Memory B cell (primary cell): ENCODE results near the gene FSIP1.

Source experiments
- ATAC-seq: fragments of 150-1000 bp; cut with Tn5 transposase; 2 replicates; pipeline ENCODE4 v1.10.0; 2021; ENCODE audit warnings: low read depth, mild to moderate bottlenecking, moderate library complexity
- DNase-seq, 2 donors: peaks; one replicate each; pipeline ENCODE4 v3.0.0; 2022; ENCODE audit warnings: low spot score in 2 of 2
- H3K27ac Mint-ChIP-seq: one replicate; pipeline ENCODE4 v1.8.0; 2022; ENCODE audit warnings: mild to moderate bottlenecking, moderate library complexity, mixed read lengths
- H3K27me3 Mint-ChIP-seq: one replicate; pipeline ENCODE4 v1.8.0; 2022; ENCODE audit warnings: mixed read lengths
- H3K36me3 Mint-ChIP-seq: one replicate; pipeline ENCODE4 v1.8.0; 2022; ENCODE audit warnings: mild to moderate bottlenecking, mixed read lengths
- H3K4me1 Mint-ChIP-seq: one replicate; pipeline ENCODE4 v1.8.0; 2022; ENCODE audit warnings: mixed read lengths
- H3K4me3 Mint-ChIP-seq: one replicate; pipeline ENCODE4 v1.8.0; 2022; ENCODE audit warnings: mild to moderate bottlenecking, moderate library complexity, mixed read lengths
- H3K9me3 Mint-ChIP-seq: one replicate; pipeline ENCODE4 v1.8.0; 2022; ENCODE audit warnings: mixed read lengths

Gene FSIP1

DNA sequence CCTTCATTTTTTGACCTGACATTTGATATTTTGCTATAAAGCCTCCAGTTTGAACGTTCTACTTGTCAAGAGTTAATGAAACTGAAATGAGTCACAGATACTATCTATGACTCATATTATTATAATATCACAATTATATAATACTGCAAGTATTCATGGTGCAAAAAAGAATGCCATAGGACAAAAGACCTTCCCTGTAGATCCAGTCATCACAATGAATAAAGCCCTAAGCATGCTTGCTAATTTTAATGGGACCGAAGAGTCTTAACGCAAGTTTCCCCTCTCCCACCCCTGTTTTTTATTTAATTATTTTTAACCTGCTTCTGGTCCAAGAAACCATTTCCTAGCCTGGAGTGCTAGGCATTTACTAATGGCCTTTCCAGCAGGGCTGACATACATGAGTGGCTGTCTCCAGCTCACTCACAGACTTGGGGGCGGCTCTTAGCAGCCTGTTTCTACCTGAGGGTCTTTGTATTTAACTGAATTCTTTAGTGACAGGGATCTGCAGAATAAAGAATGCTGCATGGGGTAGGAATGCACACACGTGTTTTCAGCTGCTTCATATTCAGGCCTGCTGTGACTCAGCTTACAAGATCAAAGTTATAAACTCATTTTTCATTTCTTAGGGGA, 140.5 kb downstream of the FSIP1 start:
- H3K27ac Mint-ChIP-seq: no peak overlapping the region
- no peaks in the 10 kb centered on the region for H3K36me3 Mint-ChIP-seq
- ATAC-seq (no peak), DNase-seq (no peak)
- no peak overlapping the region for H3K4me3 Mint-ChIP-seq
- no peaks in the 10 kb centered on the region for H3K4me1 Mint-ChIP-seq
- H3K27me3 Mint-ChIP-seq: peaks cover 6% of the 10 kb centered on the region
- H3K9me3 Mint-ChIP-seq: no peaks in the 10 kb centered on the region

- H3K4me3 Mint-ChIP-seq: no peak overlapping the region
- H3K27me3 Mint-ChIP-seq: peaks cover 8% of the 10 kb centered on the region
- no peaks in the 10 kb centered on the region for H3K4me1 Mint-ChIP-seq
- no peaks in the 10 kb centered on the region for H3K9me3 Mint-ChIP-seq
- H3K27ac Mint-ChIP-seq: no peak overlapping the region
- ATAC-seq (no peak), DNase-seq (no peak)
- no peaks in the 10 kb centered on the region for H3K36me3 Mint-ChIP-seq
Measured at GRCh38 chr15:39641191-39641889, 141.3 kb downstream of the FSIP1 start.

- Mint-ChIP-seq H3K4me1 (no peaks in the 10 kb centered on the region), H3K9me3 (no peaks in the 10 kb centered on the region), H3K36me3 (no peaks in the 10 kb centered on the region), H3K27ac (no peak overlapping the region), H3K27me3 (peaks cover 10% of the 10 kb centered on the region), H3K4me3 (no peak overlapping the region)
- no peak for DNase-seq
- no peak for ATAC-seq
Measured at GRCh38 chr15:39640665-39641064, 142.0 kb downstream of the FSIP1 start.

DNA sequence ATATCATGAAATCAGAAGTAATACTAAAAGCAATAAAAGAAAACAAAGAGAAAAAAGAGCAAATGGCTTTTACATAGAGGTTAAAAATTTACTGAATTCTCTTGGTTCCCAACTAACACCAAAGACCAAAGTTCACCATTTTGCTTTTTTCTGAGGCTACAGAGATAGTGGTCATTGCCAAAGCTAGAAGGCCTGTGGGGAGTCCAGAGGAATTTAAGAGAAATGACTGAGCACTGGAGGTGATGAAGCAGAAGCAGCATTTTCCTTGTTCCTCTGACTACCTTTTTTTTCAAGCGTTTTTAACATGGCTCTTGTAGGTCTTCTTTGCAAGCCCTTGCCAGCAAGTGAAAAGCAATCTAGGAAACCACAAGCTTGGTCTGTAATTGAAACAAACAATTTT, 143.6 kb downstream of the FSIP1 start:
- DNase-seq (no peak), ATAC-seq (no peak)
- H3K27me3 Mint-ChIP-seq: peaks cover 12% of the 10 kb centered on the region
- no peaks in the 10 kb centered on the region for H3K4me1 Mint-ChIP-seq
- no peak overlapping the region for H3K27ac Mint-ChIP-seq
- H3K4me3 Mint-ChIP-seq: no peak overlapping the region
- H3K9me3 Mint-ChIP-seq: no peaks in the 10 kb centered on the region
- no peaks in the 10 kb centered on the region for H3K36me3 Mint-ChIP-seq

GRCh38 chr15:39638041-39638440, 144.6 kb downstream of the FSIP1 start:
- no peak overlapping the region for H3K27ac Mint-ChIP-seq
- H3K9me3 Mint-ChIP-seq: no peaks in the 10 kb centered on the region
- H3K36me3 Mint-ChIP-seq: no peaks in the 10 kb centered on the region
- H3K27me3 Mint-ChIP-seq: peaks cover 14% of the 10 kb centered on the region
- no peak overlapping the region for H3K4me3 Mint-ChIP-seq
- no peaks in the 10 kb centered on the region for H3K4me1 Mint-ChIP-seq
- DNase-seq (no peak), ATAC-seq (no peak)

DNA sequence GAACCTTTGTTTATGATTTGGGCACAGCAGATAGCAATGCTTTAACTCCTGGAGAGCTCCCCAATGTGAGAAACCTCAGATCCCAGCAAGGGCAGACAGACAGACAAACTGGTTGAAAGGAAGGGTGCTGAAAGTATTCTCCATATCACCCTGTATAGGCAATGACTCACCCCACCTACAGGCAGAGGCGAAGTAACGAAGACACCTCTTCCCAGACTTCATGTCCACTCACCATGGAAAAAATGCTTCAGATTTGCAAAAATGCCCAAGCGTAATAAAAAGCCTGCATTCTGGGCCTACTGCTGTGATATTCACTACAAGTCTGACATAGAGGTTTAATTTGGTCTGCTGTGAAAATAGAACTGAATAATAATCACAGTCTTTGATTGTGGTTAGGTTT, 151.3 kb downstream of the FSIP1 start:
- peaks cover 6% of the 10 kb centered on the region for H3K27me3 Mint-ChIP-seq
- no peaks in the 10 kb centered on the region for H3K36me3 Mint-ChIP-seq
- no peak overlapping the region for H3K4me3 Mint-ChIP-seq
- no peak overlapping the region for H3K27ac Mint-ChIP-seq
- DNase-seq: no peak
- no peaks in the 10 kb centered on the region for H3K9me3 Mint-ChIP-seq
- ATAC-seq: no peak
- peaks cover 4% of the 10 kb centered on the region for H3K4me1 Mint-ChIP-seq

DNA sequence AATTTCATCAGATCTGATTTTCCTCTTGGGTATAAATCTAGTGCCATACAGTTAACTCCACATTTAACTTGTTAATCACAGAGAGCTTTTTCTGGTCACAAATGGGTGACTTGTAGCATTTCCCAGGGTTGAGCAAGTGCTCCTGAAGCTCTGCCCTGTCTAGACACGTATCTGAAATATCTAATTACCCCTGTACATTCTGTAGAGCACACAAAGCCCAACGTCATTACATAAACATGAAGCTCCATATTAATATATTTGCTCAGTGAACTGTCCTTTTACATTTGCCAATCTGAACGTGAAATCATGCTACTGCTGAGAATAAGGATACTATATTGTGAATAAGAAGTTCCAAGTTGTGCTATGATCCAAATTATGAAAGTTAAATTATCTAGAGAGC, 152.7 kb downstream of the FSIP1 start:
- H3K9me3 Mint-ChIP-seq: no peaks in the 10 kb centered on the region
- no peaks in the 10 kb centered on the region for H3K36me3 Mint-ChIP-seq
- DNase-seq (no peak), ATAC-seq (no peak)
- H3K4me3 Mint-ChIP-seq: no peak overlapping the region
- H3K4me1 Mint-ChIP-seq: peaks cover 4% of the 10 kb centered on the region
- no peak overlapping the region for H3K27ac Mint-ChIP-seq
- peaks cover 4% of the 10 kb centered on the region for H3K27me3 Mint-ChIP-seq

- no peak overlapping the region for H3K27ac Mint-ChIP-seq
- peaks cover 4% of the 10 kb centered on the region for H3K4me1 Mint-ChIP-seq
- no peaks in the 10 kb centered on the region for H3K36me3 Mint-ChIP-seq
- no peaks in the 10 kb centered on the region for H3K9me3 Mint-ChIP-seq
- ATAC-seq (no peak), DNase-seq (no peak)
- H3K27me3 Mint-ChIP-seq: peaks cover 4% of the 10 kb centered on the region
- H3K4me3 Mint-ChIP-seq: no peak overlapping the region
Measured at GRCh38 chr15:39629371-39629770, 153.3 kb downstream of the FSIP1 start.

- DNase-seq (no peak), ATAC-seq (no peak)
- H3K27me3 Mint-ChIP-seq: no peaks in the 10 kb centered on the region
- no peak overlapping the region for H3K4me3 Mint-ChIP-seq
- no peaks in the 10 kb centered on the region for H3K36me3 Mint-ChIP-seq
- no peaks in the 10 kb centered on the region for H3K9me3 Mint-ChIP-seq
- no peak overlapping the region for H3K27ac Mint-ChIP-seq
- peaks cover 6% of the 10 kb centered on the region for H3K4me1 Mint-ChIP-seq
Measured at GRCh38 chr15:39628546-39629257, 153.9 kb downstream of the FSIP1 start.

- H3K9me3 Mint-ChIP-seq: no peaks in the 10 kb centered on the region
- H3K4me1 Mint-ChIP-seq: peaks cover 9% of the 10 kb centered on the region
- no peak for DNase-seq
- H3K36me3 Mint-ChIP-seq: no peaks in the 10 kb centered on the region
- no peak for ATAC-seq
- no peaks in the 10 kb centered on the region for H3K27me3 Mint-ChIP-seq
- no peak overlapping the region for H3K27ac Mint-ChIP-seq
- no peak overlapping the region for H3K4me3 Mint-ChIP-seq
Measured at GRCh38 chr15:39628144-39628508, 154.5 kb downstream of the FSIP1 start.

DNA sequence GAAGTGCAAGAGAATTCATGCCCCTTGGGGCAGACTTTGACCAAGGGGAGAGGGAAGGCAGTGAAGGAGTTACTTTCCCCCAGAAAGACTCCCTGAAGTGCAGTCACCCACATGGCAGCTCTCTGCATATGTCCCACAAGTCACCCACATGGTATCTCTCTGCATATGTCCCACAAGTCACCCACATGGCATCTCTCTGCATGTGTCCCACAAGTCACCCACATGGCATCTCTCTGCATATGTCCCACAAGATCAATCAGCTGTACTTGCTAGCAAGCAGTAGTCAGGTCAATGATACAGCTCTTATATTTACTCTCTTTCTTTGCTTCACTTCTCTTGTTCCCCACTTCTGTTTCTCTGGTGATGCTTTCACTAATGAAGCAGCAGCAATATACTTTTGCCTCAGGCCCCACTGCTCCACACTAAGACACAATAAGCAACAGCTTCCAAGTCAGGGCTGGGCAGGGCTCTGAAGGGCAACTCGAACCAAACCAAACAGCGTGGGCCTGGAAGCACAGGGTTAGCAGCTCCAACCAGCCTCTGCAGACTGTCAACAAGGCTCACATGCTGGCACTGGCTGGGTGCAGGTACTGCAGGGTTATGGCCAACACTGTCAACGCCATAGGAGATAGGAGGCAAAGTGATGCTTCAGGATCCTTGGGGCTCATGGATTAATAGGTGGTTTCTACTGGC, 155.0 kb downstream of the FSIP1 start:
- H3K4me1 Mint-ChIP-seq: peaks cover 9% of the 10 kb centered on the region
- H3K9me3 Mint-ChIP-seq: no peaks in the 10 kb centered on the region
- no peak overlapping the region for H3K27ac Mint-ChIP-seq
- no peak for ATAC-seq
- H3K36me3 Mint-ChIP-seq: no peaks in the 10 kb centered on the region
- H3K27me3 Mint-ChIP-seq: no peaks in the 10 kb centered on the region
- no peak overlapping the region for H3K4me3 Mint-ChIP-seq
- no peak for DNase-seq

- H3K9me3 Mint-ChIP-seq: no peaks in the 10 kb centered on the region
- H3K36me3 Mint-ChIP-seq: no peaks in the 10 kb centered on the region
- H3K4me3 Mint-ChIP-seq: no peak overlapping the region
- H3K27me3 Mint-ChIP-seq: no peaks in the 10 kb centered on the region
- peaks cover 9% of the 10 kb centered on the region for H3K4me1 Mint-ChIP-seq
- DNase-seq (no peak), ATAC-seq (no peak)
- no peak overlapping the region for H3K27ac Mint-ChIP-seq
Measured at GRCh38 chr15:39625856-39626255, 156.8 kb downstream of the FSIP1 start.

DNA sequence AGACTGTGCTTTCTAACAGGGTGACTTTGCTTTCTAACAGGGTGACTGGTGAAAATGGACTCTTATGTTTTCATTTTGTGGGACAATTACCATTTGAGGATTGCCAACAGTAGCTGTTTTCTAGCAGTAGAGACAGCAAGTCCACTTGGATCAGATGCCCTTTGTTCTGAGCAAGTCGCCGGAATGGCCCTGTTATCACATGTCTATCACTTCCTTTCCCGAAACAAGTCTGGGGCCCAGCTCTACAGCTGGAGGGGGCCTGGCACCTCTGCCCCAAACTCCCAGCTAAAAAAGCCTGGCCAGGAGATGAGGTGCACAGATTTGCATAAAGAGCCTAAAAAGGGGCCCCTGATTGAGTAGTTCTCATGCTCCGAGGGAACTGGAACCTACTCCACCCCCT, 157.2 kb downstream of the FSIP1 start:
- no peak overlapping the region for H3K4me3 Mint-ChIP-seq
- no peaks in the 10 kb centered on the region for H3K36me3 Mint-ChIP-seq
- no peak overlapping the region for H3K27ac Mint-ChIP-seq
- no peaks in the 10 kb centered on the region for H3K27me3 Mint-ChIP-seq
- ATAC-seq (no peak), DNase-seq (no peak)
- H3K4me1 Mint-ChIP-seq: peaks cover 9% of the 10 kb centered on the region
- H3K9me3 Mint-ChIP-seq: no peaks in the 10 kb centered on the region

DNA sequence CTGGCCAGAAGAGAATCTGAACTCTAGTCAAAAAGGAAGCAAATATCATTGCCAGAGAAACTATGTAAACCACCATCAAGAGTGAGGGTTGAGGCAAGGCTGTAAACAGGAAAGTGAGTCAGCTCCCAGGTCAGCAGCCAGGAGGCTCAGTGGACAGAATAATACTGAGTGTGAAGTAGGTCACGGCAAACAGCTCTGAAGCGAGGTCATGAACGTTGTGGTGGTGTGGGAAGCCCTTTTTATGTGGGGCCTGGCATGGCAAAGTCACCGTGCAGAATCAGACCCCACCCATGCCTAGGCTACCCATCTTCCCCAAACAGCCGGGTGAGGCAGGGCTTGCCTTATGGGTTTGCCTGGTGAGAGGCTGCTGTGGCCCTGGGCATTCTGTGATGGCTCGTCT, 157.8 kb downstream of the FSIP1 start:
- Mint-ChIP-seq H3K9me3 (peaks cover under 1% of the 10 kb centered on the region), H3K36me3 (peaks cover 1% of the 10 kb centered on the region), H3K4me3 (no peak overlapping the region), H3K4me1 (peaks cover 9% of the 10 kb centered on the region), H3K27ac (no peak overlapping the region), H3K27me3 (no peaks in the 10 kb centered on the region)
- DNase-seq (no peak), ATAC-seq (no peak)
